Smooth muscle cell (in vitro differentiated cells): ENCODE results near the gene C10orf105. TPM values are rescaled to one million over a fixed set of nuclear protein-coding genes. Genes with fewer than 3 reads are reported as not detected.

Source experiments
- DNase-seq: peaks from one replicate; lab custom pipeline; 2025; ENCODE audit not compliant: unreplicated experiment; lab: John Stamatoyannopoulos, UW
- H2AFZ ChIP-seq: fragments of 200-600 bp; sonication (generic); 2 replicates; pipeline ENCODE4 v1.6.0; 2016; ENCODE audit warnings: antibody characterized with exemption, low read depth, mild to moderate bottlenecking
- H3F3A ChIP-seq: fragments of 200-600 bp; sonication (generic); 2 replicates; pipeline ENCODE4 v1.6.0; 2017; ENCODE audit warnings: antibody characterized with exemption, low read depth
- H3K27ac ChIP-seq: fragments of 200-600 bp; sonication (generic); 2 replicates; pipeline ENCODE4 v1.5.1; 2016; ENCODE audit warnings: low read depth, mild to moderate bottlenecking
- H3K27me3 ChIP-seq: fragments of 200-600 bp; sonication (generic); 2 replicates; pipeline ENCODE4 v1.6.1; 2016; ENCODE audit warnings: low read depth, mild to moderate bottlenecking
- H3K36me3 ChIP-seq: fragments of 200-600 bp; sonication (generic); 2 replicates; pipeline ENCODE4 v1.5.1; 2016; ENCODE audit warnings: low read depth
- H3K4me1 ChIP-seq: fragments of 200-600 bp; sonication (generic); 2 replicates; pipeline ENCODE4 v1.5.1; 2016; ENCODE audit warnings: low read depth
- H3K4me2 ChIP-seq: fragments of 200-600 bp; sonication (generic); 2 replicates; pipeline ENCODE4 v1.6.0; 2016; ENCODE audit warnings: mild to moderate bottlenecking
- H3K4me3 ChIP-seq: fragments of 200-600 bp; sonication (generic); 2 replicates; pipeline ENCODE4 v1.5.1; 2016; ENCODE audit warnings: mild to moderate bottlenecking
- H3K79me2 ChIP-seq: fragments of 200-600 bp; sonication (generic); 2 replicates; pipeline ENCODE4 v1.6.0; 2016; ENCODE audit warnings: low read depth, mild to moderate bottlenecking
- H3K9ac ChIP-seq: fragments of 200-600 bp; sonication (generic); 2 replicates; pipeline ENCODE4 v1.6.0; 2016; ENCODE audit warnings: low read depth
- H3K9me3 ChIP-seq: fragments of 200-600 bp; sonication (generic); replicated peaks from 2 replicates; pipeline ENCODE4 v1.5.1; 2016; ENCODE audit warnings: low read depth
- H4K20me1 ChIP-seq: fragments of 200-600 bp; sonication (generic); 2 replicates; pipeline ENCODE4 v1.6.0; 2016; ENCODE audit warnings: low read depth
- WGBS: methylation state at CpG from one replicate; pipeline ENCODE4 v1.1.7; 2016; ENCODE audit warnings: low lambda C conversion rate; 5-methylcytosine and 5-hydroxymethylcytosine counted together
- polyA plus RNA-seq: library from polyadenylated mRNA; unstranded; fragments of >200 nt; fragmentation: Nextera tagmentation; extraction: Ambion mirVana; gene quantifications from 2 replicates; pipeline ENCODE4 v1.2.1, GENCODE V29; 2016
- total RNA-seq: library from RNA; depleted of rRNA; stranded (reverse); fragments of >200 nt; gene quantifications from 2 replicates; pipeline ENCODE4 v1.2.3, GENCODE V29; 2014
- TF ChIP-seq, protein P1 (sequence below): fragments of 200-600 bp; sonication (generic); IDR thresholded peaks from 2 replicates; pipeline ENCODE4 v1.5.1; 2017; ENCODE audit warnings: borderline replicate concordance, mild to moderate bottlenecking, antibody characterized with exemption; ENCODE audit not compliant: insufficient read depth, poor library complexity, severe bottlenecking

C10orf105 gene
- total and polyA plus RNA-seq, 2 experiments from 2014 or later = 0.09 TPM; not detected in 1

DNA sequence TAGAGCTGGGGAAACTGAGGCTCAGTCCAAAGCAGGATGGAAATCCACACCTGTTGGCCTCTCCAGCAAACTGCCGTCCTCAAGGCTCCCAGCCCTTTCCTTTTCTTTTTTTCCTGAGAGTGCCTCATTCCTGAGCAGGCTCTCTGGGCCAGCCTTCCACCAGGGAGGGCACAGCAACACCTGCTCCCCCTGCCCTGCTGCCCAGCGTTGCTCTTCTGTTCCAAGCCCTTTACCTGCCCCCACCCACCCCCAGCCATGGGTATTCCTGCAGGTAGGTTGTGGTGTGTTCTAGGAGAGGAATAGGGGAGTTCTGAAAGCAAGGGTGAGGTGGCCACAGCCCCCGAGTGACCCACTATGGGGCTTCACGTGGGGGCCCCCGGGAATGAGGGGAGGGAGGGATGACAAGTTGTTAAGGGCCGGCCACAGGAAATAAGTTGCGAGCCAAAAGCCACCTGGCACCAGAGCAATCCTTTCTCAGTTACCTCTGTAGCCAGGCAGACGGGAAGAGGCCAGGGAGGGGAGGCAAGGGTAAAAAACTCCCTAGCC lies 34.5 kb upstream of the C10orf105 start:
- no peak overlapping the region for H3K4me2 ChIP-seq

DNA sequence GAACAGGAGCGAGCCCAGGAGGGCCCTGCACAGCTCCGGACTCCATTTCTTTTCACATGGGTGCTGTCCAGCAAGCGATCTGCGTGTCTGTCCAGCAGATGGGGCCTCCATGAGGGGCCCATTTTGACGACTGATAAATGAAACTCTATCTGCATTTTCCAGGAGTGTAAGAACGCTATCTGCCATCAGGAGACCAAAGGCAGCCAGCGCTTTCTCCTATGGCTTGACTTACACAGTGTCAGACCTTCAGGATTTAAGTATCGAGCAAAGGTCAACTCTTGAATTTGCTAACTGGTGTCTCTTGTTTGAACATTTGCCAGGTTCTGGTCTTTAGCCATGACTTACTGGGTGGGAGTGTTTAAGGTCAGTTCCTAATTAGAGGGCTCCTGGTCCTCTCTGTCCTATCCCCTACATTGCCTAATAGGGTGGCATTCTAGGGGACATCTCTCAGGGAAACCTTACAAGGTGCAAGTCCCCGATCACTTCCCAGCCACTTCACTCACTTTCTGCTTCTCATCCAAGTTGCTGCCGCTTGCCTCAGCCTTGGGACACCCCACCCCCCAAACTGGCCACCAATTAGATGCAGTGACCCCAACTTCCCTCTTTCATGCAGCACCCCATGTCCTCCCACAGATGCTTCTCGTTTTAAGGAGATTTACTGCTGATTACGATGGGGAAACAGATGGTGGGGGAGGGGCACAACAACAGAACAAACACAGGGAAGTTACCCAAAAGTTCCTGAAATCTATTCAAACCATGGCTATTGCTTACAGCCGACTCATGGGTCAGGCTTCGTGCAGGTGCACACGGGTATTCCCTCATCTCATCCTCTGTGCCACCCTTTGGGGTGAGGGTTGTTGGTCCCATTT lies 33.7 kb upstream of the C10orf105 start:
- WGBS = 89% methylated on average over 15 of the region's 15 CpGs

More for the DNA sequence above, 34.5 kb upstream of the C10orf105 start:
- TF ChIP-seq, protein P1, sequence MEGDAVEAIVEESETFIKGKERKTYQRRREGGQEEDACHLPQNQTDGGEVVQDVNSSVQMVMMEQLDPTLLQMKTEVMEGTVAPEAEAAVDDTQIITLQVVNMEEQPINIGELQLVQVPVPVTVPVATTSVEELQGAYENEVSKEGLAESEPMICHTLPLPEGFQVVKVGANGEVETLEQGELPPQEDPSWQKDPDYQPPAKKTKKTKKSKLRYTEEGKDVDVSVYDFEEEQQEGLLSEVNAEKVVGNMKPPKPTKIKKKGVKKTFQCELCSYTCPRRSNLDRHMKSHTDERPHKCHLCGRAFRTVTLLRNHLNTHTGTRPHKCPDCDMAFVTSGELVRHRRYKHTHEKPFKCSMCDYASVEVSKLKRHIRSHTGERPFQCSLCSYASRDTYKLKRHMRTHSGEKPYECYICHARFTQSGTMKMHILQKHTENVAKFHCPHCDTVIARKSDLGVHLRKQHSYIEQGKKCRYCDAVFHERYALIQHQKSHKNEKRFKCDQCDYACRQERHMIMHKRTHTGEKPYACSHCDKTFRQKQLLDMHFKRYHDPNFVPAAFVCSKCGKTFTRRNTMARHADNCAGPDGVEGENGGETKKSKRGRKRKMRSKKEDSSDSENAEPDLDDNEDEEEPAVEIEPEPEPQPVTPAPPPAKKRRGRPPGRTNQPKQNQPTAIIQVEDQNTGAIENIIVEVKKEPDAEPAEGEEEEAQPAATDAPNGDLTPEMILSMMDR = no peak
- H3K27ac ChIP-seq = no peak overlapping the region
- H3K9me3 ChIP-seq = no peaks in the 10 kb centered on the region
- peaks cover 6% of the 10 kb centered on the region for H3K27me3 ChIP-seq
- WGBS = 83% methylated on average over 8 of the region's 8 CpGs
- H3K9ac ChIP-seq = no peak overlapping the region
- no peaks in the 10 kb centered on the region for H3K36me3 ChIP-seq
- no peak overlapping the region for H3K4me3 ChIP-seq
- H4K20me1 ChIP-seq = no peaks in the 10 kb centered on the region
- H3K79me2 ChIP-seq = no peaks in the 10 kb centered on the region
- no peak overlapping the region for H2AFZ ChIP-seq
- no peaks in the 10 kb centered on the region for H3F3A ChIP-seq
- no peaks in the 10 kb centered on the region for H3K4me1 ChIP-seq
- DNase-seq = no peak

DNA sequence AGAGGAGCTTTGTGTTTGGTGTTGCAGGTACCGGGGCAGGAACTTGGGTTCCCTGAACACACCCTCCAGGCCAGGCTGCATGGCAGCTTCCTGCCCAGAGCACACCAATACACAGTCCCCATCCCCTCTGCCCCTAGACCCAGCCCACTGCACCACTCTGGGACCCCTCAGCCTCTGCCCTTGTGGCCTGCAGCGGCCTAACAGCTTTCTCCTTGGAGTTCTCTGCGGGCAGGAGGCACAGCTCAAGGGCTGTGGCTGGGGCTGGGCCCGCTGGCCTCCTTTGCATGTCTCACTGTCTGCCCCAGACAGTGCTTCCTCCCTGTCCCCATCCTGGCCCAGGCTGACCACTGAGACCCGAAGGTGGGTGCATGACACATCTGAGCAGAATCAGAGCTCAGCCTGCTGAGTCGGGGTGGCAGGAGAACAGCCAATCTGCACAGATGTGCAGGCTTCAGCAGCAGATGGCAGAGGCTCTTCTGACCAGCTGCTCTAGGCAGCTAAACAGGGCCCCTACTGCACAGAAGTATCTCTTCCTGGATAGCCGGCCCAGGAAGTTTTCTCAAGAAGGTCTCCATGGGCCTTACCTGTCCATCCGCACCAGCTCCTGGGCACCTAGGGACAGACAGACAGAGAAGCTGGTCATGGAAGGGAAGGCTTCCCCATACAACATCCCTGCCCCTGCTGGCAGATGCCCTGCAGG lies 33.0 kb upstream of the C10orf105 start:
- Histone ChIP-seq H2AFZ (no peak overlapping the region), H3K36me3 (no peaks in the 10 kb centered on the region)
- TF ChIP-seq, protein P1 = no peak

More for the DNA sequence above, 33.7 kb upstream of the C10orf105 start:
- no peak overlapping the region for H3K27ac ChIP-seq
- no peak overlapping the region for H3K4me2 ChIP-seq
- H3K4me3 ChIP-seq = no peak overlapping the region
- DNase-seq = no peak
- H3K4me1 ChIP-seq = no peaks in the 10 kb centered on the region
- H3K9me3 ChIP-seq = no peaks in the 10 kb centered on the region
- no peaks in the 10 kb centered on the region for H3K36me3 ChIP-seq
- H4K20me1 ChIP-seq = no peaks in the 10 kb centered on the region
- peaks cover 6% of the 10 kb centered on the region for H3K27me3 ChIP-seq
- no peaks in the 10 kb centered on the region for H3F3A ChIP-seq
- no peaks in the 10 kb centered on the region for H3K79me2 ChIP-seq
- H2AFZ ChIP-seq = no peak overlapping the region
- TF ChIP-seq, protein P1 = no peak
- H3K9ac ChIP-seq = no peak overlapping the region

More for the DNA sequence above, 33.0 kb upstream of the C10orf105 start:
- H3K27ac ChIP-seq = no peak overlapping the region
- H3K4me2 ChIP-seq = no peak overlapping the region
- no peaks in the 10 kb centered on the region for H4K20me1 ChIP-seq
- no peak for DNase-seq
- no peaks in the 10 kb centered on the region for H3F3A ChIP-seq
- no peaks in the 10 kb centered on the region for H3K4me1 ChIP-seq
- no peak overlapping the region for H3K9ac ChIP-seq
- H3K79me2 ChIP-seq = no peaks in the 10 kb centered on the region
- 90% methylated on average over 8 of the region's 8 CpGs for WGBS
- peaks cover 6% of the 10 kb centered on the region for H3K27me3 ChIP-seq
- no peaks in the 10 kb centered on the region for H3K9me3 ChIP-seq
- no peak overlapping the region for H3K4me3 ChIP-seq
